K562 (cell line): Measurements from ENCODE around the gene NDUFAF8. TPM values are rescaled to one million over a fixed set of nuclear protein-coding genes. Genes with fewer than 3 reads are reported as not detected.
A peak's percentile ranks its signal among the peaks of the same experiment; 100 is the strongest.

Experiments used
- ATAC-seq: fragments of 200-7000 bp; cut with Tn5 transposase; 3 replicates; pipeline ENCODE4 v1.9.1; 2020; ENCODE audit warnings: moderate library complexity
- BruUV-seq: library from RNA; stranded (reverse); fragments of 400-500 nt; replicated peaks from 2 replicates; lab custom pipeline; 2021; lab: Mats Ljungman, UMichigan
- CTCF ChIA-PET: fragments of 300-600 bp; formaldehyde crosslinking; extraction: SDS; loops from one replicate; lab custom pipeline; 2021; ENCODE audit warnings: low intra/inter-chr PET ratio; lab: Yijun Ruan, JAX
- POLR2A ChIA-PET: fragments of 300-600, 350-650 bp; sonication (Branson Sonifier 250); formaldehyde crosslinking; extraction: SDS; loops from one replicate; lab custom pipeline; 2021; ENCODE audit warnings: antibody characterized with exemption, inconsistent platforms; lab: Yijun Ruan, JAX
- DNase-seq, 4 experiments: peaks; one replicate each; pipeline versions ENCODE4 v3.0.0 to v3.0.0-alpha.2; 2011 to 2018; ENCODE audit warnings: low spot score in 3 of 4, mixed read lengths in 3 of 4; ENCODE audit errors: extremely low read depth in 1 of 4
- FAIRE-seq: peaks from 2 replicates; lab custom pipeline; 2011; peaks lifted over from hg19 to GRCh38; lab: Jason Lieb, UNC
- H2AFZ ChIP-seq: 2 replicates; pipeline ENCODE4 v1.6.0; 2011; ENCODE audit warnings: low read depth, low read length, control low read depth, inconsistent platforms
- H3K27ac ChIP-seq: fragments of 200-600 bp; 3 replicates; pipeline ENCODE4 v1.8.0; 2011; ENCODE audit warnings: low read depth, mild to moderate bottlenecking, control low read depth, inconsistent platforms, low read length, moderate library complexity, mixed read lengths; ENCODE audit errors: extremely low read depth
- H3K27me3 ChIP-seq, 2 experiments: fragments of 300-600 bp in 1 of 2; 2 replicates in 1 of 2; 3 replicates in 1 of 2; pipeline versions ENCODE4 v1.6.0 to v1.8.0; 2011; ENCODE audit warnings: inconsistent platforms in 2 of 2, low read length in 2 of 2, mild to moderate bottlenecking in 1 of 2, mixed read lengths in 1 of 2, moderate library complexity in 1 of 2; ENCODE audit not compliant: control insufficient read depth in 2 of 2, insufficient read depth in 2 of 2
- H3K36me3 ChIP-seq: fragments of 300-600 bp; 3 replicates; pipeline ENCODE4 v1.8.0; 2011; ENCODE audit warnings: mild to moderate bottlenecking, low read length, inconsistent platforms; ENCODE audit not compliant: control insufficient read depth, insufficient read depth
- H3K4me1 ChIP-seq, 2 experiments: fragments of 200-600 bp in 1 of 2; replicated peaks in 1 of 2; 2 replicates in 1 of 2; 3 replicates in 1 of 2; pipeline versions ENCODE4 v1.5.1 to v1.8.0; 2011; ENCODE audit warnings: inconsistent platforms in 2 of 2, low read length in 2 of 2, mild to moderate bottlenecking in 1 of 2, mixed read lengths in 1 of 2, moderate library complexity in 1 of 2; ENCODE audit not compliant: control insufficient read depth in 2 of 2, insufficient read depth in 2 of 2
- H3K4me2 ChIP-seq: 2 replicates; pipeline ENCODE4 v1.6.1; 2011; ENCODE audit warnings: low read length, control low read depth, inconsistent platforms, mixed read lengths; ENCODE audit not compliant: insufficient read depth
- H3K4me3 ChIP-seq: fragments of 200-600 bp; sonication (generic), shearing (Covaris generic); 2 replicates; pipeline ENCODE4 v1.5.1; 2016; ENCODE audit warnings: control low read depth, inconsistent platforms
- H3K79me2 ChIP-seq: fragments of 200-600 bp; 3 replicates; pipeline ENCODE4 v1.8.0; 2011; ENCODE audit warnings: low read length, inconsistent platforms; ENCODE audit not compliant: control insufficient read depth, insufficient read depth
- H3K9ac ChIP-seq, 2 experiments: 2 replicates each; pipeline versions ENCODE4 v1.6.0 to v1.6.1; 2011; ENCODE audit warnings: low read depth in 2 of 2, low read length in 2 of 2, control low read depth in 1 of 2, inconsistent platforms in 1 of 2, mild to moderate bottlenecking in 1 of 2, mixed read lengths in 1 of 2; ENCODE audit not compliant: insufficient read depth in 1 of 2
- H3K9me1 ChIP-seq: one replicate; pipeline ENCODE4 v1.6.0; 2011; ENCODE audit warnings: inconsistent platforms, mild to moderate bottlenecking, low read length, moderate library complexity; ENCODE audit not compliant: control insufficient read depth, insufficient read depth
- H3K9me3 ChIP-seq: replicated peaks from 2 replicates; pipeline ENCODE4 v1.5.1; 2011; ENCODE audit warnings: low read depth, low read length, inconsistent platforms; ENCODE audit not compliant: control insufficient read depth, insufficient read depth
- H4K20me1 ChIP-seq: replicated peaks from 2 replicates; pipeline ENCODE4 v1.6.1; 2011; ENCODE audit warnings: low read length, inconsistent platforms, mixed read lengths; ENCODE audit not compliant: control insufficient read depth, insufficient read depth
- CCAR2 ChIP-seq: fragments of 200-400 bp; formaldehyde crosslinking; IDR thresholded peaks from 2 replicates; pipeline ENCODE4 v1.6.1; 2017; ENCODE audit warnings: mild to moderate bottlenecking, low read depth, low read length
- CREB5 ChIP-seq: fragments of 250-450 bp; sonication (Bioruptor Pico); IDR thresholded peaks from 2 replicates; pipeline ENCODE4 v1.5.0; 2020; ENCODE audit warnings: mild to moderate bottlenecking
- HNRNPLL ChIP-seq: fragments of 200-400 bp; formaldehyde crosslinking; IDR thresholded peaks from 2 replicates; pipeline ENCODE4 v1.6.1; 2017; ENCODE audit warnings: low read length, low read depth, mild to moderate bottlenecking; ENCODE audit not compliant: poor library complexity, severe bottlenecking
- IFI16 ChIP-seq: fragments of 250-450 bp; sonication (Bioruptor Pico); IDR thresholded peaks from 2 replicates; pipeline ENCODE4 v2.1.2; 2022; ENCODE audit warnings: mild to moderate bottlenecking, inconsistent platforms
- KDM1A ChIP-seq, 2 experiments: fragments of 450-650 bp; IDR thresholded peaks; 2 replicates each; pipeline ENCODE4 v1.6.1; 2016; ENCODE audit warnings: mild to moderate bottlenecking in 2 of 2
- MAX ChIP-seq: sonication (generic); formaldehyde crosslinking; IDR thresholded peaks from 2 replicates; pipeline ENCODE4 v1.9.0; 2022; ENCODE audit warnings: mild to moderate bottlenecking, missing genetic modification reagents
- MAZ ChIP-seq, 2 experiments: fragments of 450-650 bp in 1 of 2; sonication (generic) in 1 of 2; formaldehyde crosslinking; IDR thresholded peaks in 1 of 2; conservative IDR thresholded peaks in 1 of 2; 2 replicates each; pipeline versions ENCODE4 v1.4.0 to v1.5.0; 2020; ENCODE audit warnings: mild to moderate bottlenecking in 1 of 2, missing genetic modification reagents in 1 of 2
- MED1 ChIP-seq: sonication (generic); formaldehyde crosslinking; IDR thresholded peaks from 2 replicates; pipeline ENCODE4 v1.8.1; 2023; ENCODE audit warnings: missing genetic modification reagents, borderline replicate concordance
- NFATC3 ChIP-seq: fragments of 450-650 bp; IDR thresholded peaks from 2 replicates; pipeline ENCODE4 v1.6.1; 2017; ENCODE audit warnings: mild to moderate bottlenecking
- PKNOX1 ChIP-seq: fragments of 450-650 bp; IDR thresholded peaks from 2 replicates; pipeline ENCODE4 v1.6.1; 2016
- ZBTB33 ChIP-seq: sonication (generic); formaldehyde crosslinking; IDR thresholded peaks from 2 replicates; pipeline ENCODE4 v1.8.1; 2023; ENCODE audit warnings: mild to moderate bottlenecking, missing genetic modification reagents
- ZBTB43 ChIP-seq: sonication (generic); formaldehyde crosslinking; IDR thresholded peaks from 2 replicates; pipeline ENCODE4 v1.8.0; 2023; ENCODE audit warnings: mild to moderate bottlenecking, missing genetic modification reagents
- ZNF253 ChIP-seq: fragments of 250-450 bp; sonication (Bioruptor Pico); conservative IDR thresholded peaks from 2 replicates; pipeline ENCODE4 v1.6.1; 2021; ENCODE audit warnings: mild to moderate bottlenecking
- ZNF785 ChIP-seq: fragments of 250-450 bp; sonication (Bioruptor Pico); IDR thresholded peaks from 2 replicates; pipeline ENCODE4 v1.4.0; 2020; ENCODE audit warnings: mild to moderate bottlenecking
- WGBS: fragments of 100-300 bp; shearing (Covaris generic); methylation state at CpG from one replicate; pipeline ENCODE4 v1.1.6; 2016; ENCODE audit warnings: low coverage, mixed read lengths; ENCODE audit not compliant: insufficient coverage; ENCODE audit errors: missing lambda C conversion rate; 5-methylcytosine and 5-hydroxymethylcytosine counted together
- in situ Hi-C: fragments of 300-500 bp; cut with MboI; formaldehyde crosslinking; loops from 4 replicates; pipeline ENCODE4 v1.15.0; 2018; ENCODE audit warnings: inconsistent platforms, mixed read lengths
- intact Hi-C: fragments of 100-400 bp; cut with micrococcal nuclease; formaldehyde crosslinking; loops from 2 replicates; pipeline ENCODE4 v1.14.2; 2022
- polyA plus RNA-seq, 8 experiments: library from polyadenylated mRNA; depleted of rRNA in 4 of 8; stranded (reverse) in 5 of 8; unstranded in 3 of 8; fragments of >200 nt; fragmentation: Nextera tagmentation in 2 of 8; fragmentation: Illumina TruSeq in 1 of 8; extraction: Ambion mirVana in 2 of 8; extraction: Trizol in 1 of 8; gene quantifications; 2 replicates each; pipeline versions ENCODE4 v1.2.1 to v1.2.3, GENCODE V29; 2011 to 2014; ENCODE audit warnings: inconsistent platforms in 1 of 8, missing spikeins in 1 of 8
- total RNA-seq, 7 experiments: library from RNA; depleted of rRNA in 6 of 7; stranded (reverse); fragments of >200 nt in 6 of 7; fragmentation: Illumina TruSeq in 2 of 7; extraction: Trizol in 2 of 7; gene quantifications; 2 replicates each; pipeline versions ENCODE4 v1.2.1 to v1.2.3, GENCODE V29; 2011 to 2021; ENCODE audit warnings: low replicate concordance in 1 of 7

The NDUFAF8 gene
- total and polyA plus RNA-seq, 9 of the 15 experiments (the other 6 are each of a cell fraction or from before 2014, with no cell fraction given) = 13.5 to 144 (median 90.0) TPM

GRCh38 chr17:81231121-81231645 is 7.9 kb upstream of the NDUFAF8 start:
- Histone ChIP-seq H3K4me2 (no peak overlapping the region), H3K9ac (peak overlapping the region in 1 of 2 experiments; percentile 45; a peak in 1 of 4 replicates), H3K79me2 (no peaks in the 10 kb centered on the region; the same call in 2 of the 3 replicates), H3K36me3 (peaks cover 29% of the 10 kb centered on the region; the same call in 2 of the 3 replicates), H3K4me3 (no peak overlapping the region), H3K9me1 (peaks cover 9% of the 10 kb centered on the region), H3K27me3 (no peaks in the 10 kb centered on the region), H3K27ac (no peak overlapping the region), H2AFZ (no peak overlapping the region), H3K9me3 (no peaks in the 10 kb centered on the region), H4K20me1 (peaks cover 31% of the 10 kb centered on the region), H3K4me1 (peaks cover 25 to 66% of the 10 kb centered on the region in 2 experiments)
- ATAC-seq = no peak
- ChIA-PET CTCF (interaction anchor here (0.6 to 1.6 kb wide), 4 partner anchors 88 to 198 kb away, joined by 3 to 8 read pairs (median 3); no protein-coding TSS in a partner anchor), POLR2A (interaction anchor here (0.6 kb wide), 1 partner anchor 10 kb away, joined by 3 read pairs; no protein-coding TSS in a partner anchor)
- BruUV-seq = no TSS peak
- in situ Hi-C loops (loop anchor here (25.0 kb wide), 1 partner anchor 94 kb away; no protein-coding TSS in a partner anchor), intact Hi-C loops (loop anchor here (10.0 kb wide), 1 partner anchor 216 kb away; no protein-coding TSS in a partner anchor)
- DNase-seq = peak in 1 of 4 experiments; percentile 17
- peak; percentile 56 for TF ChIP-seq MAX (CRISPR knock-in tag)
- TF ChIP-seq ZBTB43 (CRISPR knock-in tag) = 0 out of 2 replicates have a peak, but pooled peaks have one; percentile 29
- peak in 1 of 2 experiments; percentile 95; a peak in 2 of 4 replicates for TF ChIP-seq KDM1A (IDR thresholded peaks at IDR 0.05)
- TF ChIP-seq MAZ (CRISPR knock-in tag; conservative IDR thresholded peaks at IDR 0.05 in 1 of 2, IDR thresholded peaks at IDR 0.05 in 1 of 2) = no peak
- TF ChIP-seq IFI16 = no peak
- peak; percentile 82 for TF ChIP-seq ZBTB33 (CRISPR knock-in tag)
- no peak for TF ChIP-seq HNRNPLL
- no peak for TF ChIP-seq ZNF785 (CRISPR knock-in tag)
- no peak for TF ChIP-seq MED1 (CRISPR knock-in tag)
- TF ChIP-seq ZNF253 = no peak
- no peak for TF ChIP-seq PKNOX1
- no peak for TF ChIP-seq CREB5 (CRISPR knock-in tag)
- TF ChIP-seq CCAR2 = no peak
- TF ChIP-seq NFATC3 = no peak
- FAIRE-seq = no peak
- 91% methylated on average over 15 of the region's 31 CpGs for WGBS
